Esophagus muscularis mucosa (tissue), 4 donors: ENCODE data around the gene FAM180B.
"Not testable (repeated sequence)": the region's sequence is repeated elsewhere in the genome, so short reads cannot be mapped to it uniquely, and the experiment has no call there.

Experiments used
- EP300 ChIP-seq: sonication (generic); formaldehyde crosslinking; IDR thresholded peaks from one replicate; pipeline ENCODE4 v1.6.1; 2017; ENCODE audit warnings: antibody characterized with exemption
- POLR2A ChIP-seq: fragments of 450-650 bp; IDR thresholded peaks from one replicate; pipeline ENCODE4 v1.6.1; 2017; ENCODE audit warnings: antibody characterized with exemption, moderate library complexity, mild to moderate bottlenecking, low read depth
- TF ChIP-seq, protein P1 (sequence below), 3 experiments: fragments of 200-600 bp in 2 of 3; fragments of 450-650 bp in 1 of 3; sonication (generic) in 2 of 3; IDR thresholded peaks; one replicate each; pipeline ENCODE4 v1.5.1; 2017 to 2019; ENCODE audit warnings: antibody characterized with exemption in 3 of 3, mild to moderate bottlenecking in 2 of 3, moderate library complexity in 1 of 3

DNA sequence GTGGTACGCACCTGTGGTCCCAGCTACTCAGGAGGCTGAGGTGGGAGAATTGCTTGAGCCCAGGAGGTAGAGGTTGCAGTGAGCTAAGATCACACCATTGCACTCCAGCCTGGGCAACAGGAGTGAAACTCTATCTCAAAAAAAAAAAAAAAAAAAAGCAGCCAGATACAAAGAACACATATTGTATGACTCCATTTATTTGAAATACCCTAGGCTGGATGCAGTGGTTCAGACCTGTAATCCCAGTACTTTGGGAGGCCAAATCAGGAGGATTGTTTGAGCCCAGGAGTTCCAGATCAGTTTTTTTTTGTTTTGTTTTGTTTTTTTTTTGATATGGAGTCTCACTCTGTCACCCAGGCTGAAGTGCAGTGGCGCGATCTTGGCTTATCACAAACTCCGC, 24.1 kb upstream of the FAM180B start:
- TF ChIP-seq, protein P1, sequence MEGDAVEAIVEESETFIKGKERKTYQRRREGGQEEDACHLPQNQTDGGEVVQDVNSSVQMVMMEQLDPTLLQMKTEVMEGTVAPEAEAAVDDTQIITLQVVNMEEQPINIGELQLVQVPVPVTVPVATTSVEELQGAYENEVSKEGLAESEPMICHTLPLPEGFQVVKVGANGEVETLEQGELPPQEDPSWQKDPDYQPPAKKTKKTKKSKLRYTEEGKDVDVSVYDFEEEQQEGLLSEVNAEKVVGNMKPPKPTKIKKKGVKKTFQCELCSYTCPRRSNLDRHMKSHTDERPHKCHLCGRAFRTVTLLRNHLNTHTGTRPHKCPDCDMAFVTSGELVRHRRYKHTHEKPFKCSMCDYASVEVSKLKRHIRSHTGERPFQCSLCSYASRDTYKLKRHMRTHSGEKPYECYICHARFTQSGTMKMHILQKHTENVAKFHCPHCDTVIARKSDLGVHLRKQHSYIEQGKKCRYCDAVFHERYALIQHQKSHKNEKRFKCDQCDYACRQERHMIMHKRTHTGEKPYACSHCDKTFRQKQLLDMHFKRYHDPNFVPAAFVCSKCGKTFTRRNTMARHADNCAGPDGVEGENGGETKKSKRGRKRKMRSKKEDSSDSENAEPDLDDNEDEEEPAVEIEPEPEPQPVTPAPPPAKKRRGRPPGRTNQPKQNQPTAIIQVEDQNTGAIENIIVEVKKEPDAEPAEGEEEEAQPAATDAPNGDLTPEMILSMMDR (IDR thresholded peaks at IDR 0.05): not testable (repeated sequence)
- not testable (repeated sequence) for TF ChIP-seq EP300, POLR2A
